Gastrocnemius medialis (tissue), 4 donors: ENCODE results near the gene KRT16. TPM values are rescaled to one million over a fixed set of nuclear protein-coding genes. Genes with fewer than 3 reads are reported as not detected.

Experiments used
- ATAC-seq, 2 donors: fragments of 150-250 bp; one replicate each; pipeline ENCODE4 v1.9.1; 2016
- DNase-seq, 2 donors: peaks; one replicate each; pipeline ENCODE4 v3.0.0-alpha.2; 2019
- H3K27ac ChIP-seq, 4 donors: fragments of 200-600 bp; sonication (generic); 1 replicate in 1 of 4; 2 replicates in 3 of 4; pipeline ENCODE4 v1.5.1; 2016 to 2018; ENCODE audit warnings: mild to moderate bottlenecking in 2 of 4, moderate library complexity in 1 of 4
- H3K27me3 ChIP-seq, 3 donors: fragments of 200-600 bp; sonication (generic) in 2 of 3; 1 replicate in 1 of 3; 2 replicates in 2 of 3; pipeline versions ENCODE4 v1.5.1 to v1.6.0; 2016 to 2019; ENCODE audit warnings: mild to moderate bottlenecking in 1 of 3, moderate library complexity in 1 of 3
- H3K36me3 ChIP-seq, 2 donors: fragments of 200-600 bp; sonication (generic) in 1 of 2; one replicate each; pipeline ENCODE4 v1.5.1; 2017 to 2018
- H3K4me1 ChIP-seq, 2 donors: fragments of 200-600 bp; sonication (generic) in 1 of 2; one replicate each; pipeline ENCODE4 v1.5.1; 2016 to 2017; ENCODE audit warnings: mild to moderate bottlenecking in 2 of 2
- H3K4me3 ChIP-seq, 4 donors: fragments of 200-600 bp; sonication (generic) in 3 of 4; 1 replicate in 1 of 4; 2 replicates in 3 of 4; pipeline ENCODE4 v1.5.1; 2016 to 2019; ENCODE audit warnings: mild to moderate bottlenecking in 2 of 4
- H3K9me3 ChIP-seq, 3 donors: fragments of 200-600 bp; sonication (generic) in 2 of 3; 1 replicate in 1 of 3; 2 replicates in 2 of 3; pipeline ENCODE4 v1.5.1; 2016 to 2019
- CTCF ChIP-seq, 5 experiments: fragments of 450-650 bp in 3 of 5; fragments of 200-600 bp in 2 of 5; sonication (generic) in 2 of 5; IDR thresholded peaks in 4 of 5; conservative IDR thresholded peaks in 1 of 5; 1 replicate in 4 of 5; 2 replicates in 1 of 5; pipeline ENCODE4 v1.5.1; 2016 to 2019; ENCODE audit warnings: antibody characterized with exemption in 5 of 5, mild to moderate bottlenecking in 3 of 5, moderate library complexity in 3 of 5
- POLR2A ChIP-seq, 2 donors: fragments of 450-650 bp; IDR thresholded peaks; one replicate each; pipeline ENCODE4 v1.6.1; 2017; ENCODE audit warnings: antibody characterized with exemption in 2 of 2, mild to moderate bottlenecking in 2 of 2, moderate library complexity in 2 of 2
- in situ Hi-C, 4 donors: fragments of 200-750 bp; cut with MboI; loops; one replicate each; pipeline versions ENCODE4 v1.15.0 to v1.8.0; 2017; ENCODE audit warnings: low sequenced_read_pairs in 4 of 4
- intact Hi-C: fragments of 100-400 bp; cut with DNase I; formaldehyde crosslinking; loops from one replicate; pipeline ENCODE4 v1.15.1; 2023; ENCODE audit warnings: low total_unique reads
- total RNA-seq, 4 donors: library from RNA; depleted of rRNA; stranded (reverse); fragments of >200 nt; gene quantifications; one replicate each; pipeline versions ENCODE4 v1.1.0 to v1.2.3, GENCODE V29; 2016

Gene KRT16
- total RNA-seq, 4 donors from 2014 or later = 0.34 TPM; not detected in 3

GRCh38 chr17:41651625-41652460 lies 39.3 kb upstream of the KRT16 start:
- no peak overlapping the region for H3K27ac ChIP-seq
- DNase-seq = no peak
- H3K4me3 ChIP-seq = peak overlapping the region in 3 of 4 donors; percentile 11 to 40 (median 25)
- peaks cover 7 to 16% of the 10 kb centered on the region in 2 donors for H3K4me1 ChIP-seq
- in situ Hi-C loops = loop anchor here in 2 of 4 donors (25.0 kb wide), 2 partner anchors 840 to 1040 kb away; partner anchors contain the start of gene KRT10 (in 1 of the 2)
- no peak for ATAC-seq
- intact Hi-C loops = no loop called here
- H3K9me3 ChIP-seq = no peaks in the 10 kb centered on the region
- no peaks in the 10 kb centered on the region for H3K36me3 ChIP-seq
- TF ChIP-seq CTCF (IDR thresholded peaks at IDR 0.05 in 4 of 5, conservative IDR thresholded peaks at IDR 0.05 in 1 of 5) = no peak
- no peak for TF ChIP-seq POLR2A (IDR thresholded peaks at IDR 0.05)
- no peaks in the 10 kb centered on the region for H3K27me3 ChIP-seq

- H3K27ac ChIP-seq = no peak overlapping the region
- TF ChIP-seq POLR2A (IDR thresholded peaks at IDR 0.05) (no peak), CTCF (IDR thresholded peaks at IDR 0.05 in 4 of 5, conservative IDR thresholded peaks at IDR 0.05 in 1 of 5) (no peak)
- ATAC-seq = no peak
- H3K4me3 ChIP-seq = peak overlapping the region in 3 of 4 donors; percentile 11 to 40 (median 25)
- H3K9me3 ChIP-seq = no peaks in the 10 kb centered on the region
- intact Hi-C loops (no loop called here), in situ Hi-C loops (loop anchor here in 2 of 4 donors (25.0 kb wide), 2 partner anchors 839 to 1039 kb away; partner anchors contain the start of gene KRT10 (in 1 of the 2))
- H3K27me3 ChIP-seq = no peaks in the 10 kb centered on the region
- DNase-seq = no peak
- no peaks in the 10 kb centered on the region for H3K36me3 ChIP-seq
- H3K4me1 ChIP-seq = peaks cover 7 to 16% of the 10 kb centered on the region in 2 donors
Measured at GRCh38 chr17:41650794-41651624, 38.4 kb upstream of the KRT16 start.

DNA sequence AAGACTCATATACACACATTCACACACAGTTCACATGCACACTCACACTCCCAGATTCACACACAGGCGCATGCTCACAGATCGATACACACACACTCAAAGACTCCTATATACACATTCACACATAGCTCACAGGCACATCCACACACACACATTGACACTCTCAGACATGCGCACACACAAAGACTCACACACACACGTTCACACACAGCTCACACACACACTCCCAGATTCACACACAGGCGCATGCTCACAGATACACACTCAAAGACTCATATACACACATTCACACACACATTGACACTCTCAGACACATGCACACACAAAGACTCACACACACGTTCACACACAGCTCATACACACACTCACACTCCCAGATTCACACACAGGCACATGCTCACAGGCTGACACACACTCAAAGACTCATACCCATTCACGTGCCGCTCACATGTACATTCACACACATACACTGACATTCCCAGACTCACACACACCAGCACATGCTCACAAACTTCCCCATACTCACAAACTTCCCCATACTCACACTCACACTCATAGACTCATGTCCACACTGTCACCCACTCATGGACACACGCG lies 37.5 kb upstream of the KRT16 start:
- ATAC-seq (no peak), DNase-seq (no peak)
- Histone ChIP-seq H3K4me3 (no peak overlapping the region), H3K36me3 (no peaks in the 10 kb centered on the region), H3K27me3 (no peaks in the 10 kb centered on the region), H3K4me1 (peaks cover 7 to 16% of the 10 kb centered on the region in 2 donors), H3K9me3 (no peaks in the 10 kb centered on the region), H3K27ac (no peak overlapping the region)
- TF ChIP-seq CTCF (IDR thresholded peaks at IDR 0.05 in 4 of 5, conservative IDR thresholded peaks at IDR 0.05 in 1 of 5) (no peak), POLR2A (IDR thresholded peaks at IDR 0.05) (no peak)
- in situ Hi-C loops = loop anchor here (10.0 to 25.0 kb wide), 4 partner anchors 95 to 1038 kb away; partner anchors contain the start of gene KRT10 (in 1 of the 4)
- intact Hi-C loops = loop anchor here (2.0 to 5.0 kb wide), 3 partner anchors 743 to 831 kb away; no protein-coding TSS in a partner anchor

GRCh38 chr17:41648411-41649195 lies 36.0 kb upstream of the KRT16 start:
- DNase-seq (peak; percentile 57 to 79), ATAC-seq (peak; percentile 95 to 96)
- Histone ChIP-seq H3K4me1 (peaks cover 7 to 16% of the 10 kb centered on the region in 2 donors), H3K4me3 (peak overlapping the region; percentile 43 to 52 (median 46)), H3K36me3 (no peaks in the 10 kb centered on the region), H3K27me3 (no peaks in the 10 kb centered on the region), H3K27ac (peak overlapping the region in 1 of 4 donors; percentile 30), H3K9me3 (no peaks in the 10 kb centered on the region)
- intact Hi-C loops = loop anchor here (1.0 to 5.0 kb wide), 7 partner anchors 14 to 845 kb away; no protein-coding TSS in a partner anchor
- in situ Hi-C loops = loop anchor here in 3 of 4 donors (10.0 kb wide), 2 partner anchors 94 to 744 kb away; no protein-coding TSS in a partner anchor
- TF ChIP-seq POLR2A (IDR thresholded peaks at IDR 0.05) = no peak
- TF ChIP-seq CTCF (IDR thresholded peaks at IDR 0.05 in 4 of 5, conservative IDR thresholded peaks at IDR 0.05 in 1 of 5) = peak; percentile 82 to 95 (median 91)
